NCI-H146 (cell line): ENCODE data around the gene GLRA1.

Experiments used
- DNase-seq: peaks from one replicate; lab custom pipeline; 2025; lab: John Stamatoyannopoulos, UW

Gene GLRA1

DNA sequence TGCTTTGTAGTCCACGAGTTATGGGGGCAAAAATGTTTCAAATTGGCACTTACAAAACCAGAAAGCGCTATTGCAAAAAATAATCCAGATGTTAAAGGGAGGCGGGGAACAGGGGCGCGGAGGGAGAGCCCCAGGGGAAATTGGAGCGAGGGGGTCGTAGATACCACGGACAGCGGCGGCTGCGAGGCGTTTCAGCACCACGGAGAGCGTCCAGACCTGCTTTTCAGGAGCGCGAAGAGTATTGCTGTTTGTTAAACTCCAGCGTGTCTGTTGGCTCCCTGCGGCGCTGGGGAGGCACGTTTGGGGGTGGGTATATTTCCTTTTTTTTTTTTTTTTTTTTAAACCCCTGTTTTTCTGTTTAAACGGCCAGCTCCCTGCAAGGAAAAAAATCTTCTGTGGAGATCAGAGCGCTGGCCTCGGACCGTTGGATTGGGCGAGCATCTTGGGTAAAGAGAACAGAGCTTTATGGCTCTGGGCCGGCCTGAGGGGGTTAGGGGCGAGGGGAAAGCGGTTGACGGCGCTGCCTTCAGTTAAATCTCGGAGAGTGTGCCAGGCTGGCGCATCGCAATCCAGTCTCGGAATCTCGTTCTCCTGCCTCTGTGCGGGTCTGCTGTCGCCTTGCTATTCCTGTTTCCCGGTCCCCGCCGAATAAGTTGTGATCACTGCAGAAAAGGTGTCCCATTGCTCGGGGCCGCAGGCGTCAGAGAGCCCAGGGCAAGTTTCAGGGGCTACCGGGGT, at the start of gene GLRA1:
GLRA1 (minus strand) TSS at position 288 of the 738 bp plus-strand sequence. CDS start 302 bp downstream, outside the sequence.
- peak; percentile 18 for DNase-seq

DNA sequence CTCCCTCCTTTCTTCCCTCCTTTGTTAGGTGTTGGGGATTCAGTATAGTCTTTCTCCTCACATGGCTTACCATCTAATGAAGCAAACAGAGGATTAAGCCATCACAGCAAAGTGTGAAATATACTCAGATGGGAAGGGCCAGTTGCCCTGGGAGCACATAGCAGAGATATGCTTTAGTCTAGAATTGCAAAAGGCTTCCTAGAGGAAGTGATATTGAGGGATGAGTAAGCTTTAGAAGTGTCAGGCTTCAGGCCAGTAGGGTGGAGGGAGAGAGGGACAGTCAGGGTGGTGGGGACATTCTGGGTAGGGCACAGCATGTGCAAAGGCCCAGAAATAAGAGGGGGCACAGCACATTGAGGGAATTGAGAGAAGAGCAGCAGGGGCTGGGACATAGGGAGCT, 46.2 kb upstream of the GLRA1 start:
- no peak for DNase-seq

DNA sequence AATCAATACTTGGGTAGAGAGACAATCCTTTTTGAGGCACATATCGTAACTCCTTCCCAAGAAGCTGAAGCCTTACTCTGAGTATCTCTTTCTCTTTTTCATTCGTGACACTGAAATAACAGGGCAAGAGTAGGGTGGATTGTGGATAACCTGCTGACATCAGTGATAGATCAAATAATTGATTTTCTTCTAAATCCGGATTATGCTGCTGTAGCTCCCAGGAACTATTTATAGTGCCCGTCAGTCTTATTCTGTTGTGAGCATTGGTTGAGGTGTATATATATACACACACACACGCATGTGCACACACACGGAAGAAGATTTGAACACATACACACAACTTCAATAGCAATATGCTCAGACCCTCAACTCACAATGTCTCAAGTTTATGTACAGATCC, 43.2 kb upstream of the GLRA1 start:
- DNase-seq: no peak

DNA sequence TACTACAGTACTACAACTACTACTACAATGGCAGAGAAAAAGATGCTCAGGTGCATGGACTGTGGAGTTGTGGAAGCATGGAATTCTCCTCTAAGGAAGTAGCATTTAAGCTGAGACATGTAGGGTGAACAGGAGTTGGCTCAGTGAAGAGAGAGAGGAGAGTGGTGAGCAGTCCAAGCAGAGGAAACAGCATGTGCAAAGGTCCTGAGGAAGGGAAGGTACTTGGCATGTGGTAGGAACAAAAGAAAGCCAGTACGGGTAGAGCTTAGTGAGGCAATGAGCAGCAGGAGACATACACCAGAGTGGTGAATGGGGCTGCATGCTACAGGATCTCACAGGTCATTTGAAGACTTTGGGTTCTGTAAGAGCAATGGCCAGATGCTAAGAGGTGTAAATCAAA, 41.4 kb upstream of the GLRA1 start:
- DNase-seq: no peak

DNA sequence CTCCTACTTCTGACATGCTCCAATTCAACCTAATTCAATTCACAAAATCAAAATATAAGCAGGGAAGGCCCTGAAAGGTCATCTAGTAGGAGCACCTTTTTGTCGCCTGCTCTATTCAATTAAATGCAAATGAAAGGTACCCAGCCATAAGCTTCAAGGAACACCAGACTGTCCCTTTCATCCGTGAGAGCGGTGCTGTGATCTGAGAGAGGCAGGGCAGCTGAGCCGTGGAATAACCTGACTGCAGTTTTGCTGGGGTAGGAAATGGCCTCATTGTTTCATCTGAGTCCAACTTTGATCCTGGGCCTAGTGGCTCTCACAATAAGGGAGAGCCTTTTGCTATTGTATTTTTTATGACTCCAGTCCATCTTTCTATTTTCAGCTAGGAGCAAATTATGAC, 39.8 kb upstream of the GLRA1 start:
- DNase-seq: no peak

DNA sequence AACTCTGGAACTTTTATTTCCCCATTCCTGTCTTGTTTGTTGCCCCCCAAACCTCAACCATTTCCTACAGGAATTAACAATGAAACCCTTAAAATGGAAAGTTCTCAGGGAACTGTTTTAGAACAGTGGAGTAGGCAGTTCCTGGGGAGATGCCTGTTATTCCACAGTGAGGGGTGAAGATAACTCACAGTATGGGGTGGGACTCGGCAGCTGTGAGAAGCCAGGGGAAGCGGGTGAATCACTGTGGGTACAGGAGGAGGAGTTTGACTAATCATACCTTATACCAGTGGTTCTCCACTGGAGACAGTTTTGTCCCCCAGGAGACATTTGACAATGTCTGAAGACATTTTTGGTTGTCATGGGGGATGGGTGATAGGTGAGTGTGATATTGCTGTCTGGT, 36.9 kb upstream of the GLRA1 start:
- peak; percentile 72 for DNase-seq

DNA sequence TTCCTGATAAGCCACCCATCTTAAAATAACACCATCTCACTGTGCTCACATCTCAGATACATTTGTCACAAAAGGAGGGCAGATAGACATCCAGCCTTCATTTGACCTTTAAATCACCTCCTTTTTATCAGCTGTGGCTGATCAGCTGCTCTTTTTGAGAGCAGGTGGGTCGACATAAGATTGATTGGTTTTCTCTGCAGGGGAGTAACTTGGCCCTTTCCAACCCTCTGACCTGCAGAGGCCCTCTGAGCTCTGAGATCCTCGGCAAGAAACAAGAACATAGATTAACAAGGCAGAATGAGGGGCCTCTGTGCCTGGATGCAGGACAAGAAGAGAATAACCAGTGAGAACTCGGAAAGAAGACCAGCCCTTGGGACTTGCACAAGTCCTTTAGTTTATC, 33.5 kb upstream of the GLRA1 start:
- peak; percentile 57 for DNase-seq

DNA sequence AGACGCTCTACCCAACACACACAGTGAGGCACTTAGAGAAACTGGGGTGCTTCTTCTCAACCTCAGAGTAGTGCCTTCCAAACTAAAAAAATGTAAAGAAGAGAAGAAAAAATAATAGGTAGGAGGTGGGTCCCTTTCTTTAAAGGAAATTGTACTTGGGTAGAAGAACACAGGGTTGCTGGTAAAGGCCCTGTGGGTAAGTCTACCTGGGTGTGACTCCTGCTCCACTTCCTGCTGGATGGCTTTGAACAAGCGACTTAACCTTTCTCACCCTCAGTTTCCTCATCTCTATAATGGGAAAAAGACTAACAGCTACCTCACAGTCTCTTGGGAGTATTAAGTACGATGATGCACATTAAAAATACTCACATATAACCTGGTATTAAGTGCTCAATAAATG, 32.1 kb upstream of the GLRA1 start:
- no peak for DNase-seq

DNA sequence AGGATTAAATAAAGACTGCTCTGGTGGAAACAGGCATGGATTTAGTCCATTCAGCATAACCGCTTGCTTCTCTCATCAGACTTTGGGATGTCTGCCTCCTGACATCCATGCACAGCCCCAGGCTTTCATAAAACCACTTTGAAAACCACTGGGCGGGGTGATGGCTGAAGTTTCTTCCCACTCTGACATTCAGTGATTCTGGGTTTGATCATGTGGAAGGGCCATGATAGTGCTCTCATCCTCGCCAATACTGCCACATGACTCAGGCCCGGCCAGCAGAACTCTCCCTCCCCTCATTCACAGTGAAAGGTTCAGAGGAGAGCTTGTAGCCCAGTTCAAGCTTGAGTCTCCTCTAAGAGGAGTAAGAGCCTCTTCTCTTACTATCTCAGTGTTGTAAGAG, 29.6 kb upstream of the GLRA1 start:
- DNase-seq: no peak

DNA sequence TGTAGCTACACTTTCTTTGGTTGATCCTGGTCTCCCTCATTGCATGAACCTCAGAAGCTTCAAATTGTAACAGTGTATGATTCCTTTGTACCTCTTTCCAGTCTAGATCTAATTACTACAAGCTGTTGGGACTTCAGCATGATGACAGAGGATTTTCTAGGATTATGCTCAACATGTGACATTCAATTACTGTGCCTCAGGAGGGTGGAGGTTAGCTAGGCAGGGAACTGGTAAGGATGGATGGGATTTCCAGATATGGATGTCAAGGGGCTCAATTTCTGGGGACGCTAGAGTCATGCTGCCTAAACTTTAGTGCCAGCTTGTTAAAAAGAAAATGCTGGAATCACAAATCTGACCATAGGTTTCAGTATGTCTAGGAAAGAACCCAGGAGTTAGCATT, 29.2 kb upstream of the GLRA1 start:
- no peak for DNase-seq

DNA sequence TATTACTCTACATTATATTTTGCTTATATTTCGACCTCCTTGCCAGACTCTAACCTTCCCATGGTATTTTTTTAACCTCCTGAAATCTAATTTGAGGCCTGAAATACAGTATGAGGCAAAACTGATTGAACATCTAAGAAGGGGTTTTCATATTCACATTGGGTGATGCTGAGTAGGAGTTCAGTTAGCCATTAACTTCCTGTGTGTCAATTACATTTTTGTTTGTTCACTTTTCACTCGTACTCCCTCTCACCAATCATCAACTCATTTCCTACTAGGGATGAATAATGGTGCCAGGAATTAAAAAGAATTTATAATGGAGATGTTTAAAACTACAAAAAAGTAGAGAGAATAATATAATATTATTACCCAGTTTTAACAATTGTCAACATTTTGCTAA, 27.6 kb upstream of the GLRA1 start:
- no peak for DNase-seq

DNA sequence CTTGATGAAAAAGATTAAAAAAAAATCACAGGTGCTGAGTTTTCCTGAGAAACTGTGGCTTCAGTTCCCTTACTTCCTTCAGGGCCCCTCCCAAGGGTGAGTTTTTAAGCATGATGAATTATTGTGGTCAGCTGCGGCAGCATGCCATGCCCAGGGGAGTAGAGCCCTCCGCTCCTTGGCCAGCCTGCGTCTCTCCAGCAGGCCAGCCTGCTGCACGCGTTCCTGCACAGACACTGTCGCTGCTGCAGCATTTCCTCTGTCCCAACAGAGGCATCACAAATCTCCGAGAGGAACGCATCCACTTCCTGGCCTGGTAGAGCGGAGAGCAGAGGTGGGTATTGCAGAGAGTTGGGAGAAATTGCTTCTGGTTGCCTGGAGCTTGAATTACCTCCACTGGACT, 26.1 kb upstream of the GLRA1 start:
- no peak for DNase-seq

DNA sequence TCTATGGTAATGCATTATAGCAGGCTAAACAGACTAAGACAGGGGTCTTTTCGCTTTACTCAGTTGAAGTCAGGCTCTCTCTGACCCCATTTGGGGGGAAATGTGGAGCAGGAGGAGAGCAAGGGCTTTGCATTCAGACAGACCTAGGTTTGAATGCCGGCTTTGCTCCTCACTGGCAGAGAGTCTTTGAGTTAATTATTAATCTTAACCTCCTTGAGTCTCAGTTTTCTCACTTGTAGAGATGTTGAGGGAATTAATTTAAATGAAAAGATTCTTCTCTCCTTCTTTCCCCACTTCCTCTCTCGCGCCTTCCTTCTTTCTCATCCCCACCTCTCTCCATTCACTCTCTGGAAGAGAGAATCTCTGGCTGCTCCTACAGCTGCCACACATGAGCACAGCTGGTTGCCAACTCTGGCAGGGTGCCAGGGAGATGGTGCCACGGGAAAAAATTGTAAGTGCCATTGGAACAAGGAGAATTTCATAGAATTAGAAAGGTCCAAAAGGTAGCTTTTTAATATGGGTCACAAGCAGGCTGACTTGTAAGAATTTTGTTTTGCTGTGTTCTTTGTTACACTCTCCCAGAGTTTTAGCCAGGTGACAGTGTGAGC, 25.2 kb upstream of the GLRA1 start:
- DNase-seq: no peak

DNA sequence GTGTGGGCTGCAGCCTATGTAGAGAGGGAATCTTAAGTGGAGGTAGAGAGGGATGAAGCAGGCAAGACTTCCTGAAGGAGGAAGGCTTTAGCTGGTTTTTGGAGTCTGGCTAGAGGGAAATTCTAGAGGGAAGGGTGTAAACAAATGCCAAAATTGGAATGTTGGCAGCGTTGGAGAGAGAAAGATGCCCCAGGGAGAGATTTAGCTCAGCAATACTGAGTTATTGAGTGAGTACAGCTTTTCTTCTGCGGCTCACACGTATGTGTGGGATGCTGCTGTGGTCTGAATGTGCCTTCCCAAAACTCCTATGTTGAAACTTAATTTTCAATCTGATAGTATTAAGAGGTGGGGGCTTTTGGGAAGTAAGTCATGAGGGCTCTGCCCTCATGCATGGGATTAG, 24.5 kb upstream of the GLRA1 start:
- no peak for DNase-seq

DNA sequence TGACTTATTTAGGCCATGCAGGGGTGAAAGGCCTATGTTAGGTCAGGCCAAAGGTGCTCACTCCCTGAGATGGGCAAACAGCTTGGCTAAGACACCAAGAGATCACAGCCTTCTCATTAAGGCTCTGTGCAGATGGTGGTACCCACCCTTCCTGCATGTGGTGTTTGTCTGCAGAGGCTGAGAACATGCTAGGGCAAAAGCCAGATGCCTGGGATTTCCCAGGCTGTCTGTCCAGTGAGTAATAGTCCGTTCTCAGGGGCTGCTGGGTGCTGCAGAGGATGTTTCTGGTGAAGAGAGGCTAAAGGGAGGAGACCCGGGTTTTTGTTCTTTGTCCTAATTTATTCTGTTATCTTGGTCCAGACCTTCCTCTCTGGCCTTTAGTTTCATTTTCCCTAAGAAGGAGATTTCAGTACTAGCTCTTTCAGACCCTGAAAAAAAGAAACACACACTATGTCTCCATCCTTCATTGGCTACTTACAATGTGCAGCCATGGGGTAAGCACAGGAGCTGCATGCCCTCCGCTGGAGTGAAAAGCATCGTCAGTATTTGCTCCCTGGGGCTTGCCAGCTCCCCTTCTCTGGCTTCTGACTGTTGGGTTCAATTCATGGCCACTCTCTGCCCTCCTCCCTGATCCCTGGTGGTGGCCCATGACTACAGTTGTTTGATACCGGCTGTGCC, 23.4 kb upstream of the GLRA1 start:
- DNase-seq: no peak

DNA sequence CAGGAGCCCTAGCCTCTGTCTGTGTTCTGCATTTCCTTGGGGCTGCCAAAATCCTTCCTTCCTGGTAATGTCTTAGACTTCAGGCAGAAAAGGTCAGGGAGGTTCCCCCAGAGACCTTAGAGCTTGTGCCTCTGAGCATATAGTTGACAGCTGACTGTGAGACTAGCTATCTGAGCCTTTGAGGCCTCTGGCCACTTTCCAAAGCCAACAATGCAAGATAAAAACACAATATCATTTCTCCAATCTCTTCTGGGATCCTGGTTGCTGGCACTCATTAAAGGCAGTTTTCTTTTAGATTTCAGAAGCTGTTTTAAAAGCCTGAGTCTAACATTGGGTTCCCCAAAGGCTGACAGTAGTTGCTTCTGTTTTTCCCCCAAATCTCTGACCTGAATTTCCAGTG, 13.2 kb upstream of the GLRA1 start:
- no peak for DNase-seq

DNA sequence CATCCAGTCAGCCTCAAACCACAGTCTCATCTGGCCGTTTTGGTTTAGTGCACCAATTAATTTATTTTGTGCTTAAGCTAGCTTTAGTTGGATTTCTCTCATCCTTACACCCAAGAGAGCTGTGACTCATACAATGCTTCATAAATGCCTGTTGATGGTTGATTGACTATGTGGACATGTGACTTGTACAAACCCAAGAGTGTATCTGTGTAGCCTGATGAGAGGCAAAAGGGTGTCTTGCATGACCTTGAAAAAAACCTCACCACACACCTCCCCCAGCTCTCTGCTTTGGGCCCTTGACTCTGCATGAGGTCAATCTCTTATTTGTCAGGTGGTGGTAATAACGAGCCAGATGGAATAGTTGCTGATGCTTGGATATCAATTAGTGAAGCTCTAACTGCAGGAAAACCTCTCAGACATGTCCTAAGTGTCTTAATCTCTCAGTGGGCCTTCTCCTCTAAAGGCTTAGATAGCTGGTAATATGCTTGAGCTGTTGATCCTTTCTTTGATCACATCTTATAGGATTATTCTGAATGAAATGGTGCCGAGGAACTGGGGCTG, 10.6 kb upstream of the GLRA1 start:
- no peak for DNase-seq

DNA sequence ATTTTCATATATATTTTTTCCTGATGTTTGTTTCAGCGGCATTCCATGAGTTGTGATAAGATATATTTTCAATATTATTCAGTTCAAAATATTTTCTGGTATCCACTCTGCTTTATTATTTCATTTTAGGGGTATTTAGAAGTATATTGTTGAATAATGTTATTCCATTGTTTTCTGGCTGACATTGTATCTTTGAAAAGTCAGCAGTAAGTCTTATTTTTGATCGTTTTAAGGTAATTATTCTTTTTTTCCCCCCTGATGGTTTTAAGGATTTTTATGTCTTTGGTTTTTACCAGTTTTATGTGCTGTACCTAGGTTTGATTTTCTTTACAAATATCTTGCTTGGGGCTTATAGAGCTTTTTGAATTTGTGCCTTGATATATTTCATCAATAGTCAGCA, 6.6 kb upstream of the GLRA1 start:
- DNase-seq: no peak

DNA sequence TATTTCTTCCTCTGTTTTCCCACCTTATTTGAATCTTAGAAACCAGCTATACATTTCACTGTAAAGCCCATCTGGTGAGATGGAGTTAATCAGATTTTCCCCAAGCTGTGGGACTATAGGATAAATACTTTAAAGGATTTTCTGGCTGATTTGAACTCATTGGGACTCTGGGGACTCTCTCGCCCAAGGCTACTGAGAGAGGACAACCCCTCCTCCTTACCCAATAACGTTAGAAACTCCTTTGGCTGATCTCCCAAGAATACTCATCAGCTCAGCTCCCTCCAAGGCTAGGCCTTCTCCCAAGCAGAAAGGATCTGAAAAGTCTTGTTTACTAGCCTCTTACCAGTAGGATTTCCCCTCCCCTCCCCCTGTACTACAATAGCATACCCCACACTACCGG, 1.5 kb upstream of the GLRA1 start:
- DNase-seq: no peak

DNA sequence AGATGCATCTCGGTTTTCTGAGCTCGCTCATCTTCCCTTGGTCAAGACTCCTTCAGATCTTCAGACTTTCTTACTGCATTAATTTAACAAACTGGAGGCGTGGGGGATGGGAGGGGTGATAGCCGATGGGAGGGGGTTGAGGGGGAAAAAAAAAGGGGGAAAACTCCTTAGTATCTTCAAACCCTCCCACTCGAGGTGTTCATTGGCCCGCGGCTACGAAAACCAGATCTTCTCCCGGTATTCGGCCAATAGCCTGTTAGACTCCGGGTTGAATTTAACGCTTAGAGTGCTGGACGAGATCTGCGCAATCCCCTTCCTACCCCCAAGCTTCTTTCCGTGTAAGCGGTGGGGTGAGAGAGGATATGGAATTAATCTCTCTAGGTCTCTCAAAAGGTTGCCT, 689 bp upstream of the GLRA1 start:
- DNase-seq: peak; percentile 12

DNA sequence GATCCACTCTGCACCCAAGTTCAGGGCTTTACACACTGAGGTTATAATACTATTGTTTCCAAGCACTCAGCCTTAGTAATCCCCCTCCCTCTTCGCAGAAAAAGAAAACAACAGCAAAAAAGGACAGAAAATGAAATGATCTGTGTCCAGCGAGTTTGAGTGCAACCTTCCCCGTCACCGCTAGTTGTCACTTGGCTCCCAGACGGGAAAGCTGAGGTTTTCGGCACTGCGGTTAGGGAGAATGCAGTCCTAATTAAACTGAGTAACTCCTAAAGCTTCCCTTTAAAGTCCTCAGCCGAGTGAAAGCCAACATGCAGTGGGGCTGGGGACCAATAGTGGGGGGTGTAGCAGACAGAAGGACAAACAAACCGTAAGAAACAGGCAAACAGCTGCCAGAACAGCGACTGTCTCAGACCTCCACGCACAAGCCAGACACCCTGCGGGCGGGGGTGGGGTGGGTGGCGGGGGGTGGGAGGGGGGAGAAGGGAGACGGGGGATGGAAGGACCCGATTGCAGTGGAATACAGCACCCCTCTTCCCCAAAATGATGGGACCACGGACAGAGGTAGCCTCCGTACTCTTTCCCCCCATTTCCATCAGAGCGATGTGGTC, 680 bp downstream of the GLRA1 start:
- peak; percentile 46 for DNase-seq

DNA sequence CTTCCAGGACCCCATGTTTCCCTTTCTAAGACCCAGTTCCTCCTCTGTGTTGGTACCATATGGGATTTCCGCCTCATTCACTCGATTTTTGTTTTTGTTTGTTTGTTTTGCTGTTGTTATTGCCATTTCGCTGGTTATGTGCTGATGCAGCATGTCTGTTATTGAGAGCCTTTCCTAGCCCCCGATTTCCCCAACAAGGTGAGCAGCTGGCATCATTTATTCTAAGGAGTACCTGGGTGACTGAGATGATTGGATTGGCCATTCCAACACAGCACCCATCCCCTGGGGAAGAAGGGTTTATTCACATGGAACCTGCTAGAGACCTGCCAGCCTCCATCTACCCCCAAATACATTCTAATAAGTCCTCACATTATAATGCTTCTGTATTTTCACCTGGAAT, 2.7 kb downstream of the GLRA1 start:
- DNase-seq: no peak

DNA sequence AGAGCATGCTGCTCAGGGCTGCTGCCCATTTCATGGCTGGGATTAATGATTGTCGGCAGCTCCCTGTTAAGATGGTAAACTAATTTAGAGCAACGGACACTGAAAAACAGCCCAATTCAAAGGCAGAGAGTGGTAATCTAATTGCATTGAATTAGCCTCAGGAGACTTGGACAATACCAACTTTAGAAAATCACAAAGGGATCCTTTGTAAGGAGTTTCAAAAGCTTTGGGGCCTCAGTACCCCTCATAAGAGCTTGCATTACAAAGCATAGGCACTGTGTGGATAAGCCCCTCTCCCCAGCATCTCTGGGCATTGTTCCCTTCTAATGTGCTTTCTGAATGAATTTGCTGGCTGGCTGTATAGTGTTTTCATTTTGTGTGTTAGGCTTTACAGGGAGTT, 6.7 kb downstream of the GLRA1 start:
- no peak for DNase-seq
